ENCODE data around the gene TLE3.

DNA sequence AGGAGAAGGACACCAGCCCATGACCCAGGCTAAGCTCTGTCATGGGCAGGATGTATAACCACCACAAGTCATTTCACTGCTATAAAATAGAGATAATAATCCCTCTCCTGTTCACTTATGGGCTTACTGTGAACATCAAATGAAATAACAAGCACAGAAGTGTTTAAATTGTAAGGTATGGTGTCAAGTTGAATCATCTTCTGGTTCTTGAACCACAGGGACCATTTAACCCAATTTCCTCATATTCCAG lies 44.3 kb upstream of the TLE3 start:
- TF ChIP-seq, protein P1, sequence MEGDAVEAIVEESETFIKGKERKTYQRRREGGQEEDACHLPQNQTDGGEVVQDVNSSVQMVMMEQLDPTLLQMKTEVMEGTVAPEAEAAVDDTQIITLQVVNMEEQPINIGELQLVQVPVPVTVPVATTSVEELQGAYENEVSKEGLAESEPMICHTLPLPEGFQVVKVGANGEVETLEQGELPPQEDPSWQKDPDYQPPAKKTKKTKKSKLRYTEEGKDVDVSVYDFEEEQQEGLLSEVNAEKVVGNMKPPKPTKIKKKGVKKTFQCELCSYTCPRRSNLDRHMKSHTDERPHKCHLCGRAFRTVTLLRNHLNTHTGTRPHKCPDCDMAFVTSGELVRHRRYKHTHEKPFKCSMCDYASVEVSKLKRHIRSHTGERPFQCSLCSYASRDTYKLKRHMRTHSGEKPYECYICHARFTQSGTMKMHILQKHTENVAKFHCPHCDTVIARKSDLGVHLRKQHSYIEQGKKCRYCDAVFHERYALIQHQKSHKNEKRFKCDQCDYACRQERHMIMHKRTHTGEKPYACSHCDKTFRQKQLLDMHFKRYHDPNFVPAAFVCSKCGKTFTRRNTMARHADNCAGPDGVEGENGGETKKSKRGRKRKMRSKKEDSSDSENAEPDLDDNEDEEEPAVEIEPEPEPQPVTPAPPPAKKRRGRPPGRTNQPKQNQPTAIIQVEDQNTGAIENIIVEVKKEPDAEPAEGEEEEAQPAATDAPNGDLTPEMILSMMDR (conservative IDR thresholded peaks at IDR 0.05; ENCODE audit: low read depth, low read length), result no peak
- TF ChIP-seq POLR2A (IDR thresholded peaks at IDR 0.05; ENCODE audit: low read depth, low read length) (no peak), RCOR1 (IDR thresholded peaks at IDR 0.05; ENCODE audit: insufficient replicate concordance, low read length) (no peak), BHLHE40 (IDR thresholded peaks at IDR 0.05; ENCODE audit: low read depth, low read length) (no peak), SMC3 (IDR thresholded peaks at IDR 0.05; ENCODE audit: low read depth, low read length) (no peak), MAZ (IDR thresholded peaks at IDR 0.05; ENCODE audit: borderline replicate concordance, low read depth, low read length) (no peak)
- TF ChIP-seq, protein P2, sequence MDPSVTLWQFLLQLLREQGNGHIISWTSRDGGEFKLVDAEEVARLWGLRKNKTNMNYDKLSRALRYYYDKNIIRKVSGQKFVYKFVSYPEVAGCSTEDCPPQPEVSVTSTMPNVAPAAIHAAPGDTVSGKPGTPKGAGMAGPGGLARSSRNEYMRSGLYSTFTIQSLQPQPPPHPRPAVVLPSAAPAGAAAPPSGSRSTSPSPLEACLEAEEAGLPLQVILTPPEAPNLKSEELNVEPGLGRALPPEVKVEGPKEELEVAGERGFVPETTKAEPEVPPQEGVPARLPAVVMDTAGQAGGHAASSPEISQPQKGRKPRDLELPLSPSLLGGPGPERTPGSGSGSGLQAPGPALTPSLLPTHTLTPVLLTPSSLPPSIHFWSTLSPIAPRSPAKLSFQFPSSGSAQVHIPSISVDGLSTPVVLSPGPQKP (IDR thresholded peaks at IDR 0.05; ENCODE audit: borderline replicate concordance, low read depth, low read length), result no peak
